Nephron progenitor cell (in vitro differentiated cells): ENCODE results near the gene THSD4.
A peak's percentile ranks its signal among the peaks of the same experiment; 100 is the strongest.

Source experiments
- DNase-seq: peaks from one replicate; pipeline ENCODE4 v3.0.0; 2021
- H3K27ac Mint-ChIP-seq: 2 replicates; pipeline ENCODE4 v1.8.0; 2021; ENCODE audit warnings: mild to moderate bottlenecking, moderate library complexity, mixed read lengths
- H3K27me3 Mint-ChIP-seq: 2 replicates; pipeline ENCODE4 v1.8.0; 2021; ENCODE audit warnings: mild to moderate bottlenecking, low read depth, mixed read lengths; ENCODE audit not compliant: poor library complexity
- H3K36me3 Mint-ChIP-seq: 2 replicates; pipeline ENCODE4 v1.8.0; 2021; ENCODE audit warnings: low read depth, mixed read lengths
- H3K4me1 Mint-ChIP-seq: 2 replicates; pipeline ENCODE4 v1.8.0; 2021; ENCODE audit warnings: mixed read lengths
- H3K4me3 Mint-ChIP-seq: 2 replicates; pipeline ENCODE4 v1.8.0; 2021; ENCODE audit warnings: mild to moderate bottlenecking, moderate library complexity, mixed read lengths
- H3K9me3 Mint-ChIP-seq: 2 replicates; pipeline ENCODE4 v1.8.0; 2021; ENCODE audit warnings: mild to moderate bottlenecking, moderate library complexity, mixed read lengths
- TF ChIP-seq, protein P1 (sequence below): fragments of 200-600 bp; sonication (generic); IDR thresholded peaks from 2 replicates; pipeline ENCODE4 v1.5.0; 2021; ENCODE audit warnings: antibody characterized with exemption

THSD4 gene

GRCh38 chr15:71079208-71080044 lies 35.8 kb upstream of the THSD4 start:
- Mint-ChIP-seq H3K4me3 (no peak overlapping the region), H3K4me1 (peaks cover 22% of the 10 kb centered on the region), H3K27me3 (peaks cover 4% of the 10 kb centered on the region), H3K27ac (peak overlapping the region; percentile 31), H3K36me3 (no peaks in the 10 kb centered on the region), H3K9me3 (peaks cover 13% of the 10 kb centered on the region)
- TF ChIP-seq, protein P1, sequence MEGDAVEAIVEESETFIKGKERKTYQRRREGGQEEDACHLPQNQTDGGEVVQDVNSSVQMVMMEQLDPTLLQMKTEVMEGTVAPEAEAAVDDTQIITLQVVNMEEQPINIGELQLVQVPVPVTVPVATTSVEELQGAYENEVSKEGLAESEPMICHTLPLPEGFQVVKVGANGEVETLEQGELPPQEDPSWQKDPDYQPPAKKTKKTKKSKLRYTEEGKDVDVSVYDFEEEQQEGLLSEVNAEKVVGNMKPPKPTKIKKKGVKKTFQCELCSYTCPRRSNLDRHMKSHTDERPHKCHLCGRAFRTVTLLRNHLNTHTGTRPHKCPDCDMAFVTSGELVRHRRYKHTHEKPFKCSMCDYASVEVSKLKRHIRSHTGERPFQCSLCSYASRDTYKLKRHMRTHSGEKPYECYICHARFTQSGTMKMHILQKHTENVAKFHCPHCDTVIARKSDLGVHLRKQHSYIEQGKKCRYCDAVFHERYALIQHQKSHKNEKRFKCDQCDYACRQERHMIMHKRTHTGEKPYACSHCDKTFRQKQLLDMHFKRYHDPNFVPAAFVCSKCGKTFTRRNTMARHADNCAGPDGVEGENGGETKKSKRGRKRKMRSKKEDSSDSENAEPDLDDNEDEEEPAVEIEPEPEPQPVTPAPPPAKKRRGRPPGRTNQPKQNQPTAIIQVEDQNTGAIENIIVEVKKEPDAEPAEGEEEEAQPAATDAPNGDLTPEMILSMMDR: no peak
- DNase-seq: no peak

DNA sequence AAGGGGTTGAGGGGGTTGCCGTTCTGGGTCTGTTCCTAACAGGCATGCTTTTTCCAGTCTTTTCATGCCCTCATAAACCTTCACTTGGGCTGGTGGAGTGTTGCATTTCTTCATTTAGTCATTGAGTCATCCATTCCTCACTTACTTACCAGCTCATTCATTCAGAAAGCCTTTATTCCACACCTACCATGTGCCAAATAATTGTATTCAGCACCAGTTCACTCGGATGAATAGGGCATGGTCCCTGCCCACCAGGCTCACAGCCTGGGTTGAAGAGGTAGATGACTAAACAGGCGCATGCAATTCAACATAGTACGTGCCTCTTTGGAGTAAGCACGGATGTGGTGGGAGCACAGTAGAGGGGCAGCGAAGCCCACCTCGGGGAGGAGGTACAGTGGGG lies 35.1 kb upstream of the THSD4 start:
- Mint-ChIP-seq H3K36me3 (no peaks in the 10 kb centered on the region), H3K4me1 (peaks cover 22% of the 10 kb centered on the region), H3K4me3 (no peak overlapping the region), H3K27ac (no peak overlapping the region), H3K9me3 (peaks cover 10% of the 10 kb centered on the region), H3K27me3 (peaks cover 4% of the 10 kb centered on the region)
- no peak for DNase-seq
- TF ChIP-seq, protein P1: no peak

- Mint-ChIP-seq H3K4me1 (peaks cover 27% of the 10 kb centered on the region), H3K9me3 (peaks cover 10% of the 10 kb centered on the region), H3K4me3 (no peak overlapping the region), H3K27me3 (peaks cover 4% of the 10 kb centered on the region), H3K27ac (no peak overlapping the region), H3K36me3 (no peaks in the 10 kb centered on the region)
- TF ChIP-seq, protein P1: no peak
- DNase-seq: no peak
Measured at GRCh38 chr15:71080705-71081104, 34.6 kb upstream of the THSD4 start.

DNA sequence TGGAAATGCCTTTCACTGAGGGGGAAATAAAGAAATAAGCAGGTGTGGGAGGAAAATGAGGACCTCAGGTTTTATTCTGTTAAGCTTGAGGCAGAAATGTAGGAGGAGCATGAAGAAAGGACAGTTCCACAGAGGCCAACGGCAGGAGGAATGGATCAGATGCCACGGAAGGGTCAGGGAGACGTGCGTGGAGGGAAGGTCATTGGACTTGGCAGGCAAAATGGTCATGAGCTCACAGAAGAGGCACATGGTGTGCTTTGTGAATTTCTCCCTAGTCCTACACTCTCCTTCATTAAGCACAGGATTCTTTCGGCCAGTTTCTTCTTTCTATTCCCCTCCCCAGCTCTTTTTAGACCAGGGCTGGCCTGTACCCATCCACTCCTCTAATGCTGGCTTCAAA lies 32.5 kb upstream of the THSD4 start:
- Mint-ChIP-seq H3K27ac (no peak overlapping the region), H3K4me1 (peaks cover 27% of the 10 kb centered on the region), H3K4me3 (no peak overlapping the region), H3K36me3 (no peaks in the 10 kb centered on the region), H3K9me3 (peaks cover 16% of the 10 kb centered on the region), H3K27me3 (peaks cover 7% of the 10 kb centered on the region)
- TF ChIP-seq, protein P1: no peak
- DNase-seq: no peak

GRCh38 chr15:71083349-71083748 lies 31.9 kb upstream of the THSD4 start:
- Mint-ChIP-seq H3K27ac (no peak overlapping the region), H3K4me3 (no peak overlapping the region), H3K9me3 (peaks cover 18% of the 10 kb centered on the region), H3K27me3 (peaks cover 7% of the 10 kb centered on the region), H3K36me3 (no peaks in the 10 kb centered on the region), H3K4me1 (peaks cover 26% of the 10 kb centered on the region)
- TF ChIP-seq, protein P1: no peak
- DNase-seq: no peak

DNA sequence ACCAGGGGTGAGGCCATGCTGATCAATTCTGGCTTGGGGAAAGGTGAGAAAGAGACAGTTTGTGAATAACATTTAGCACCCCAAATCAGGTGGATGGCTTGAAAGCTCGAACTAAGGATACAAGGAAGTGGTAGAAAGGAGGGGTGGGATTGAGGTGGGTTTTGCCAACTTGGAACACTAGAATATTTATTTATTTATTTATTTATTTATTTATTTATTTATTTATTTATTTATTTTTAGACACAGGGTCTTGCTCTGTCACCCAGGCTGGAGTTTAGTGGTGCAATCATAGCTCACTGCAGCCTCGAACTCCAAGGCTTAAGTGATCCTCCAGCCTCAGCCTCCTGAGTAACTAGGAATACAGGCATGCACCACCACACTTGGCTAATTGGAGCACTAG lies 31.0 kb upstream of the THSD4 start:
- TF ChIP-seq, protein P1: no peak
- no peak overlapping the region for H3K4me3 Mint-ChIP-seq
- H3K36me3 Mint-ChIP-seq: no peaks in the 10 kb centered on the region
- peaks cover 7% of the 10 kb centered on the region for H3K27me3 Mint-ChIP-seq
- no peak overlapping the region for H3K27ac Mint-ChIP-seq
- peaks cover 17% of the 10 kb centered on the region for H3K4me1 Mint-ChIP-seq
- DNase-seq: no peak
- peaks cover 24% of the 10 kb centered on the region for H3K9me3 Mint-ChIP-seq
